Astrocyte (in vitro differentiated cells and primary cell): ENCODE data around the gene ABHD17B. TPM values are rescaled to one million over a fixed set of nuclear protein-coding genes. Genes with fewer than 3 reads are reported as not detected.
A peak's percentile ranks its signal among the peaks of the same experiment; 100 is the strongest.
"Not testable (repeated sequence)": the region's sequence is repeated elsewhere in the genome, so short reads cannot be mapped to it uniquely, and the experiment has no call there.

Experiments used
- DNase-seq: peaks from one replicate; pipeline ENCODE4 v3.0.0-alpha.2; 2010; ENCODE audit warnings: low read depth
- FAIRE-seq: peaks from 2 replicates; lab custom pipeline; 2011; peaks lifted over from hg19 to GRCh38; lab: Jason Lieb, UNC
- H2AFZ ChIP-seq: 2 replicates; pipeline ENCODE4 v1.6.0; 2012; ENCODE audit warnings: low read depth, low read length, inconsistent platforms
- H3K27ac ChIP-seq: 2 replicates; pipeline ENCODE4 v1.5.1; 2011; ENCODE audit warnings: low read depth, low read length, inconsistent platforms
- H3K27me3 ChIP-seq: 2 replicates; pipeline ENCODE4 v1.6.0; 2011; ENCODE audit warnings: low read length, inconsistent platforms; ENCODE audit not compliant: insufficient read depth
- H3K36me3 ChIP-seq: 2 replicates; pipeline ENCODE4 v1.5.1; 2011; ENCODE audit warnings: low read length, inconsistent platforms; ENCODE audit not compliant: insufficient read depth
- H3K4me1 ChIP-seq: 2 replicates; pipeline ENCODE4 v1.5.1; 2011; ENCODE audit warnings: low read length, inconsistent platforms; ENCODE audit not compliant: insufficient read depth
- H3K4me2 ChIP-seq: 2 replicates; pipeline ENCODE4 v1.6.0; 2012; ENCODE audit warnings: low read length, inconsistent platforms
- H3K4me3 ChIP-seq: 2 replicates; pipeline ENCODE4 v1.5.1; 2011; ENCODE audit warnings: low read depth, mild to moderate bottlenecking, low read length, inconsistent platforms; ENCODE audit not compliant: insufficient read depth
- H3K79me2 ChIP-seq: 2 replicates; pipeline ENCODE4 v1.6.0; 2012; ENCODE audit warnings: mild to moderate bottlenecking, low read length, inconsistent platforms; ENCODE audit not compliant: insufficient read depth
- H3K9ac ChIP-seq: 2 replicates; pipeline ENCODE4 v1.6.0; 2012; ENCODE audit warnings: mild to moderate bottlenecking, low read length, inconsistent platforms
- H3K9me3 ChIP-seq: 2 replicates; pipeline ENCODE4 v1.5.1; 2012; ENCODE audit warnings: low read depth, mild to moderate bottlenecking, low read length, inconsistent platforms; ENCODE audit not compliant: insufficient read depth
- H4K20me1 ChIP-seq: 2 replicates; pipeline ENCODE4 v1.6.0; 2012; ENCODE audit warnings: low read length, inconsistent platforms; ENCODE audit not compliant: insufficient read depth
- H3K27ac Mint-ChIP-seq: one replicate; pipeline ENCODE4 v1.8.0; 2021; ENCODE audit warnings: mild to moderate bottlenecking, mixed read lengths; ENCODE audit not compliant: unreplicated experiment
- H3K27me3 Mint-ChIP-seq: one replicate; pipeline ENCODE4 v1.8.0; 2021; ENCODE audit warnings: low read depth, mixed read lengths; ENCODE audit not compliant: unreplicated experiment
- H3K36me3 Mint-ChIP-seq: one replicate; pipeline ENCODE4 v1.8.0; 2021; ENCODE audit warnings: low read depth, mixed read lengths; ENCODE audit not compliant: unreplicated experiment
- H3K4me1 Mint-ChIP-seq: one replicate; pipeline ENCODE4 v1.8.0; 2021; ENCODE audit warnings: low read depth, mixed read lengths; ENCODE audit not compliant: unreplicated experiment
- H3K4me3 Mint-ChIP-seq: one replicate; pipeline ENCODE4 v1.8.0; 2021; ENCODE audit warnings: mild to moderate bottlenecking, moderate library complexity, mixed read lengths; ENCODE audit not compliant: unreplicated experiment
- H3K9me3 Mint-ChIP-seq: one replicate; pipeline ENCODE4 v1.8.0; 2021; ENCODE audit warnings: mild to moderate bottlenecking, mixed read lengths; ENCODE audit not compliant: unreplicated experiment
- EZH2 ChIP-seq: IDR thresholded peaks from 2 replicates; pipeline ENCODE4 v1.6.1; 2012; ENCODE audit warnings: mild to moderate bottlenecking, low read length, inconsistent platforms; ENCODE audit not compliant: insufficient read depth
- total RNA-seq: library from RNA; stranded (reverse); gene quantifications from 2 replicates; pipeline ENCODE4 v1.2.1, GENCODE V29; 2021
- TF ChIP-seq, protein P1 (sequence below): IDR thresholded peaks from 2 replicates; pipeline ENCODE4 v1.5.1; 2011; ENCODE audit warnings: low read depth, mild to moderate bottlenecking, inconsistent platforms, low read length, moderate library complexity; ENCODE audit not compliant: insufficient read depth

ABHD17B gene
- total RNA-seq, 1 donor from 2014 or later: 21.3 TPM

DNA sequence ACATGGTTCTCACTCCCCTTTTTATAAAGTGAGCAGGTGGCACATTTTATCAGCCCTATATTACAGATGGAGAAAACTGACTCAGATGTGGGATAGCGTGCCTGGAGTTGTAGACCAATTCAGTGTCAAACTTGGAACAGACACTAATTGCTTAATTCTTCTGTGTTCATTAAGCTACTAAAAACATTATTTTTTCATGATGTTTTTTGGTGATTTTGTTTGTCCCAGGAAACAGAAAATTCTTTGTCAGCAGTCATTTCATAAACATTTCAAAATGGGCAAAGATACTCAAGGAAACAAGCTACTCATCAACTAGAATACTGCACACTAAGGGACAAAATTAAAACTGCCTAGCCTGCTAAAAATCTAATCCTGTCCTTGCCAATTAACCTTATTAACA lies 2.2 kb downstream of the ABHD17B start:
- Histone ChIP-seq H4K20me1 (peaks cover 61% of the 10 kb centered on the region), H3K36me3 (no peaks in the 10 kb centered on the region), H3K4me2 (peak overlapping the region; percentile 88), H3K27ac (no peak overlapping the region), H3K9ac (peak overlapping the region; percentile 94), H3K79me2 (peaks cover 83% of the 10 kb centered on the region), H3K9me3 (no peaks in the 10 kb centered on the region), H3K4me1 (peaks cover 16% of the 10 kb centered on the region), H3K27me3 (no peaks in the 10 kb centered on the region), H2AFZ (no peak overlapping the region), H3K4me3 (peak overlapping the region; percentile 80)
- peaks cover 13% of the 10 kb centered on the region for H3K4me1 Mint-ChIP-seq
- DNase-seq (no peak), FAIRE-seq (no peak)
- H3K4me3 Mint-ChIP-seq: peak overlapping the region; percentile 95
- TF ChIP-seq EZH2: no peak
- no peak overlapping the region for H3K27ac Mint-ChIP-seq
- no peaks in the 10 kb centered on the region for H3K27me3 Mint-ChIP-seq
- no peaks in the 10 kb centered on the region for H3K9me3 Mint-ChIP-seq
- no peaks in the 10 kb centered on the region for H3K36me3 Mint-ChIP-seq

DNA sequence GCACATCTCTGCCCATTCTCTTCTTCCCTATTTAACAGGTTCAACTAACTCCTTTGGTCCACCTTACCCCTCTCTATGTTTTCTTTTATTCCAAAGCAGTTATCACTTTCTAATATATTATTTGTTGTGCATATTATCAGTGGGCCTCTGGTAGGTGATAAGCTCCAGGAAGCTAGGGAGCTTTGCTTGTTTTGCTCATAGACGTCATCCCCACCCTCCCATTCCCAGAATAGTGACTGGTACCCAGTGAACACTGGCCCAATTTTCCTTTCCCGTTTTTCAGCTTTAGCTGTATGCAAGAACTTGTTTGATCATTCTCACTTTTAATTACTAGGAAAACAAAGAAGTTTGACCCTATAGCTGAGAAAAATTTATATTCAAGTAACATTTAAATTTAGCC lies 6.9 kb downstream of the ABHD17B start:
- H3K9me3 Mint-ChIP-seq: no peaks in the 10 kb centered on the region
- Histone ChIP-seq H3K27ac (no peak overlapping the region), H3K27me3 (no peaks in the 10 kb centered on the region), H2AFZ (no peak overlapping the region), H3K4me2 (no peak overlapping the region), H3K9ac (no peak overlapping the region), H3K4me3 (no peak overlapping the region), H4K20me1 (peaks cover 77% of the 10 kb centered on the region), H3K36me3 (no peaks in the 10 kb centered on the region), H3K79me2 (peaks cover 96% of the 10 kb centered on the region), H3K9me3 (no peaks in the 10 kb centered on the region), H3K4me1 (peaks cover 5% of the 10 kb centered on the region)
- H3K27me3 Mint-ChIP-seq: no peaks in the 10 kb centered on the region
- H3K36me3 Mint-ChIP-seq: no peaks in the 10 kb centered on the region
- no peak overlapping the region for H3K27ac Mint-ChIP-seq
- DNase-seq: no peak
- FAIRE-seq: no peak
- no peak overlapping the region for H3K4me3 Mint-ChIP-seq
- peaks cover 17% of the 10 kb centered on the region for H3K4me1 Mint-ChIP-seq
- TF ChIP-seq, protein P1, sequence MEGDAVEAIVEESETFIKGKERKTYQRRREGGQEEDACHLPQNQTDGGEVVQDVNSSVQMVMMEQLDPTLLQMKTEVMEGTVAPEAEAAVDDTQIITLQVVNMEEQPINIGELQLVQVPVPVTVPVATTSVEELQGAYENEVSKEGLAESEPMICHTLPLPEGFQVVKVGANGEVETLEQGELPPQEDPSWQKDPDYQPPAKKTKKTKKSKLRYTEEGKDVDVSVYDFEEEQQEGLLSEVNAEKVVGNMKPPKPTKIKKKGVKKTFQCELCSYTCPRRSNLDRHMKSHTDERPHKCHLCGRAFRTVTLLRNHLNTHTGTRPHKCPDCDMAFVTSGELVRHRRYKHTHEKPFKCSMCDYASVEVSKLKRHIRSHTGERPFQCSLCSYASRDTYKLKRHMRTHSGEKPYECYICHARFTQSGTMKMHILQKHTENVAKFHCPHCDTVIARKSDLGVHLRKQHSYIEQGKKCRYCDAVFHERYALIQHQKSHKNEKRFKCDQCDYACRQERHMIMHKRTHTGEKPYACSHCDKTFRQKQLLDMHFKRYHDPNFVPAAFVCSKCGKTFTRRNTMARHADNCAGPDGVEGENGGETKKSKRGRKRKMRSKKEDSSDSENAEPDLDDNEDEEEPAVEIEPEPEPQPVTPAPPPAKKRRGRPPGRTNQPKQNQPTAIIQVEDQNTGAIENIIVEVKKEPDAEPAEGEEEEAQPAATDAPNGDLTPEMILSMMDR: no peak
- TF ChIP-seq EZH2: no peak

GRCh38 chr9:71901695-71902597 lies 9.0 kb downstream of the ABHD17B start:
- no peak overlapping the region for H3K4me3 Mint-ChIP-seq
- no peaks in the 10 kb centered on the region for H3K27me3 Mint-ChIP-seq
- H3K9ac ChIP-seq: no peak overlapping the region
- H3K4me1 Mint-ChIP-seq: peaks cover 14% of the 10 kb centered on the region
- H3K4me2 ChIP-seq: no peak overlapping the region
- peaks cover 73% of the 10 kb centered on the region for H4K20me1 ChIP-seq
- DNase-seq: no peak
- H2AFZ ChIP-seq: no peak overlapping the region
- H3K4me1 ChIP-seq: no peaks in the 10 kb centered on the region
- no peaks in the 10 kb centered on the region for H3K9me3 Mint-ChIP-seq
- H3K36me3 ChIP-seq: no peaks in the 10 kb centered on the region
- no peaks in the 10 kb centered on the region for H3K9me3 ChIP-seq
- H3K4me3 ChIP-seq: no peak overlapping the region
- H3K36me3 Mint-ChIP-seq: no peaks in the 10 kb centered on the region
- TF ChIP-seq, protein P1: no peak
- no peak for TF ChIP-seq EZH2
- no peak overlapping the region for H3K27ac Mint-ChIP-seq
- H3K27ac ChIP-seq: no peak overlapping the region
- peaks cover 96% of the 10 kb centered on the region for H3K79me2 ChIP-seq
- H3K27me3 ChIP-seq: no peaks in the 10 kb centered on the region
- no peak for FAIRE-seq

DNA sequence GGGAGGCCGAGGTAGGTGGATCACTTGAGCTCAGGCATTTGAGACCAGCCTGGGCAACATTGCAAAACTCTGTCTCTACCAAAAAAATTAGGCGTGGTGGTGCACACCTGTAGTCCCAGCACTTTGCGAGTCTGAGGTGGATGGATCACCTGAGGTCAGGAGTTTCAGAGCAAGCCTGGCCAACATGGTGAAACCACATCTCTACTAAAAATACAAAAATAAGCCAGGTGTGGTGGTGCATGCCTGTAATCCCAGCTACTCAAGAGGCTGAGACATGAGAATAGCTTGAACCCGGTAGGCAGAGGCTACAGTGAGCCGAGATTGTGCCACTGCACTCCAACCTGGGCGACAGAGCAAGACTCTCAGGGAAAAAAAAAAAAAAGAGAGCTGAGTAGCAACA lies 12.2 kb downstream of the ABHD17B start:
- H3K4me3 ChIP-seq, DNase-seq, H3K27ac ChIP-seq, H3K4me3 Mint-ChIP-seq, H3K36me3 Mint-ChIP-seq, FAIRE-seq, H3K9ac ChIP-seq, H3K4me2 ChIP-seq, H3K27me3 ChIP-seq, H3K27ac Mint-ChIP-seq, H3K27me3 Mint-ChIP-seq, H3K4me1 ChIP-seq, H3K9me3 Mint-ChIP-seq, H3K36me3 ChIP-seq, H2AFZ ChIP-seq, H3K9me3 ChIP-seq: not testable (repeated sequence)
- H3K4me1 Mint-ChIP-seq: peaks cover 29% of the 10 kb centered on the region
- Histone ChIP-seq H3K79me2 (peaks cover 90% of the 10 kb centered on the region), H4K20me1 (peaks cover 69% of the 10 kb centered on the region)
